GM21737 (cell line): Measurements from ENCODE around the gene ZNF700.
"Not testable (repeated sequence)": the region's sequence is repeated elsewhere in the genome, so short reads cannot be mapped to it uniquely, and the experiment has no call there.

Experiments used
- ATAC-seq: cut with Tn5 transposase; IDR thresholded peaks from one replicate; pipeline ENCODE4 v1.9.1; 2021; ENCODE audit warnings: mild to moderate bottlenecking, moderate library complexity; ENCODE audit not compliant: unreplicated experiment

ZNF700 gene

DNA sequence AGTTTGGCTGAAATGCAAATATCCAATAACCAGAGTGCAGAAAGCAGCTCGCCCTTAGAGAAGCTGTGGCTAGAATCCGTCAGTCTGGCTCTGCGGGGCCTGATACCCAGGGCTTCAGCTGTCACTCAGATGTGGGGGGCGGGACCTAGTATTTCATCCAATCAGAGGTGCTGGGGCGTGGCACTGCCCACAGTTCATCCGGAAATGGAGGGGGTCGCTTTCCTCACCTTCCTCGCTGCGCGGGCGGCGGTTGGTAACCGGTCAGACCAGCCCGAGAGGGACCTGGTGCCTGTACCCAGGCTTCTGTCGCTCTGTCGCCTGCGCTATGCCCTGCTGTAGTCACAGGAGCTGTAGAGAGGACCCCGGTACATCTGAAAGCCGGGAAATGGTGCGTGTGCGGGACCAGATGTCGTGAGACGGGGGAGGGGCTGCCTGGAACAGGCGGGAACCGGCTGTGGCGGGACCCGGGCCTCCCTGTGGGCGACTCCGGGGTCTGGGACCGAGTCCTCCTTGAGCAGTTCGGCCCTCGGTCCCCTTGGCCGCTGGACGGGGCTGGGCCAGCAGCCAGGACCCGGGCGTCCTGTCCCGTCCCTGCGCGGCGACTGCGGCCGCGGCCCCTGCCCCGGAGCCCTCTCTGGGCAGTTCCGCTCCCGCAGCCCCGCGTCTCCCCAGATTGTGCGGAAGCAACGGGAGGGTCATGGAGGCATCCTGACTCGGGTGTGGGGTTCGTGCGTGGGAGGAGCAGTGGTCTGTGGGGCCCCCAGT, at the start of gene ZNF700:
Gene ZNF700 (plus strand): TSS at position 222 of the 765 bp plus-strand sequence. CDS start 104 bp downstream, at position 326.
- ATAC-seq: peak; percentile 80

DNA sequence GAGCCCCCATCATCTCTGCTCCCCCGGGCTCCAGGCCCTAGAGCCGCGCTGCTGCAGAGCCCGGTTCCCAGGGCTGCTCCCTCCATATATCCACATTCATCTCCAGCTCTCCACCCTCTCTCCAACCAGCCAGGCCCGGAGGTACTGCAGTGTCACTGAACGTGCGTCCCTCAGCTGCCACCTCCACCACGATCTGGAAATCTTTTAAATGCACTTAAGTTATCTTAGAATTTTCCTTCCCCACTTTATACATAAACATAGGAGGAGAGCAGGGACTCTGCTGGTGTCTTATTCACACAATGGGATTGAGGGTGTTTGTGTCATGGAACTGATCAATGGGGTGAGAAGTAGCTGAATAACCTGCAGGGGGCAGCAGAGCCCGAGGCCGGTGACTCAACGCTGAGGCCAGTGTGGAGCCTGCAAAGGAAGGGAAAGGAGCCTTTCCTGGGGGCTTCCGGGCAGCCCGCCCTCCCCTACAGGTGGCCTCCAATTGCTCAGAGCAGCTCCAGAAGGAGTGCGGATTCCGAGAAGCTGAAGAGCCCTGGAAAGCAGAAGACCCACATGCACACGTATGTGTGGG, 45.1 kb upstream of the ZNF700 start:
- not testable (repeated sequence) for ATAC-seq

DNA sequence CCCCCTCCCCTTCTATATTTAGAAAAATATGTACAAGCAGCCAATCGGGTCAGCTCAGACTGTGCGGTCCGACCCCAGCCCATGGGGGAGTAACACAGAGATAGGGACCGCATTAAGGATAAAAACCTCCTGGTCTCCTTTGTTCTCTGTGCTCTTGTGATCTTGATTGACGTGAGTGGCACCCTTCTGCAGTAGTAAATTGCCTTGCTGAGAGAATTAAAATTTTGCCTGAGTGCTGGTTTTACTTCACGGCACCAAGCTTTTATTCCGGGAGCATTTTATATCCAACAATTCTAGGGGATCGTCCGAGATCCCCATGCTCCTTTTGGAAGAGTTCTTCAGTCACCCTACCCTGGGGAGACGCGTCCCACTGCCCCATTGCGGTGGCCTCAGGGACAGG, 44.3 kb upstream of the ZNF700 start:
- ATAC-seq: no peak

- no peak for ATAC-seq
Measured at GRCh38 chr19:11881151-11881800, 43.6 kb upstream of the ZNF700 start.

GRCh38 chr19:11882606-11883005, 42.3 kb upstream of the ZNF700 start:
- no peak for ATAC-seq

DNA sequence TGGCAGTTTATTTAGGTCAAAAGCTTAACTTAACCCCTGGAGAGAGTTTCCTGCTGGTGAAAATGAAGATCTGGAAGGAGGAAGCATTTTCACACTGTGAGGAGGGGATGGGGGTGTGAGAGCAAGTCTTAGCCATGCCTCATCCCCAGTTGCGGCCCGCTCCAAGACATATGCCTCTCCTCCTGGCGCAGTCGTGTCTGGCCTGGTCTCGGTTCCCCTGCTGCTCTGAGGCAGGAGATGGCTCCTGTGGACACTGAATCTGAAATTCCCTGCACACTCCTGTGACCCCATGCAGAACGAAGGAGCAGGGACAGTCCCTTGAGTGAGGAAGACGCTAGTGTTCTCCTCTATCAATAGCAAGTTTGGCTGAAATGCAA, 37.7 kb upstream of the ZNF700 start:
- ATAC-seq: no peak

DNA sequence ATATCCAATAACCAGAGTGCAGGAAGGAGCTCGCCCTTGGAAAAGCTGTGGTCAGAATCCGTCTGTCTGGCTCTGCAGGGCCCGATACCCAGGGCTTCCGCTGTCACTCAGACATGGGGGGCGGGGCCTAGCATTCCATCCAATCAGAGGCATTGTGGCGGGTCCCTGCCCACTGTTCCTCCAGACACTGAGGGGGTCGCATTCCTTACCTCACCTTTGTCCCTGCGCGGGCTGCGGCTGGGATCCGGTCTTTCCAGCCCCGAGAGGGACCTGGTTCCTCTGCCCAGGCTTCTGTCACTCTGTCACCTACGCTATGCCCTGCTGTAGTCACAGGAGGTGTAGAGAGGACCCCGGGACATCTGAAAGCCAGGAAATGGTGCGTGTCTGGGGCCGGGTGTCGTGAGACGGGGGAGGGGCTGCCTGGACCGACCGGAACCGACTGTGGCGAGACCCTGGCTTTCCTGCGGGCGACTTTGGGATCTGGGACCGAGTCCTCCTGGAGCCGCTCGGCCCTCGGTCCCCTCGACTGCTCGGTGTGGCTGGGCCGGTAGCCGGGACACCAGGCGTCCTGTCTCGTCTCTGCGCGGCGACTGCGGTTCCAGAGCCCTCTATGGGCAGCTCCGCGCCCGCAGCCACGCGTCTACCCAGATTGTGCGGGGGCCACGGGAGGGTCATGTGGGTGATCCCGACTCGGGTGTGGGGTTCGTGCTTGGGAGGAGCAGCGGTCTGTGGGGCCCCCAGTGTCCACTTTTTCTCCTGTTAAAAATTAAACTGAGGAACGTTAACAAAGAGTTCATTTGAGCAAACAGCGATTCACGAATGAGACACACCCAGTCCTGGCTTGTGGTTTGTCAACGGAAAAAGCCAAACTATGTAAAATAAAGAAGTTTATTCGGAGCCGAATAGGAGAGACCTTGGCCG, 37.0 kb upstream of the ZNF700 start, which contains the start of gene ZNF69:
Gene ZNF69 (plus strand): TSS at position 172 of the 921 bp plus-strand sequence. CDS start 142 bp downstream, at position 314.
- peak; percentile 44 for ATAC-seq

DNA sequence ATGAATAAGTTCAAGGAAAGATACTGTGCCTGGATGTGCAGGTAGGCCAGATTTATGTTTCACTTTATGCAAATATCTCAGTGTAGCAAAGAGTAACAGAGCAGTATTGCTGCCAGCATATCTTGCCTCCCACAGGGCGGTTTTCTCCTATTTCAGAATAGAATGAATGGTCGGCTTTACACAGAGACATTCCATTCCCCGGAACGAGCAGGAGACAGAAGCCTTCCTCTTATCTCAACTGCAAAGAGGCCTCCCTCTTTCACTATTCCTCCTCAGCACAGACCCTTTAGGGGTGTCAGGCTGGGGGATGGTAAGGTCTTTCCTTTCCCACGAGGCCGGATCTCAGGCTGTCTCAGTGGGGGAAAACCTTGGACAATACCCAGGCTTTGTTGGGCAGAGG, 35.0 kb upstream of the ZNF700 start:
- not testable (repeated sequence) for ATAC-seq

DNA sequence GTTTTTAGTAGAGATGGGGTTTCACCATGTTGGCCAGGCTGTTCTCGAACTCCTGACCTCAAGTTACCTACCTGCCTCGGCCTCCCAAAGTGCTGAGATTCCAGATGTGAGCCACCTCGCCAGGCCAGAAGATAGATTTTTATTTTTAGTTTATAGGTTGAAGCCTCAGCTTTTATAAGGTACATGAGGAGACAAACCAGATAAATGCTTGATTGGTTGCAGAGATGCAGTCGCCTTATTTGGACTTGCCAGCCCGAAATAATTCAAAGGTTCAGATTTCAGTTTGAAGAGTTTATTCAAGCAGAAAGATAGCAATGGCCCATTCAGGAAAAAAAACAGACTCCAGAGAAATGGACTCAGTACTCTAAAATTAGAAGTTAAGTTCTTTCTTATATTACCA, 34.3 kb upstream of the ZNF700 start:
- ATAC-seq: no peak

GRCh38 chr19:11894851-11895250, 30.1 kb upstream of the ZNF700 start:
- no peak for ATAC-seq

GRCh38 chr19:11902228-11902627, 22.7 kb upstream of the ZNF700 start:
- no peak for ATAC-seq

DNA sequence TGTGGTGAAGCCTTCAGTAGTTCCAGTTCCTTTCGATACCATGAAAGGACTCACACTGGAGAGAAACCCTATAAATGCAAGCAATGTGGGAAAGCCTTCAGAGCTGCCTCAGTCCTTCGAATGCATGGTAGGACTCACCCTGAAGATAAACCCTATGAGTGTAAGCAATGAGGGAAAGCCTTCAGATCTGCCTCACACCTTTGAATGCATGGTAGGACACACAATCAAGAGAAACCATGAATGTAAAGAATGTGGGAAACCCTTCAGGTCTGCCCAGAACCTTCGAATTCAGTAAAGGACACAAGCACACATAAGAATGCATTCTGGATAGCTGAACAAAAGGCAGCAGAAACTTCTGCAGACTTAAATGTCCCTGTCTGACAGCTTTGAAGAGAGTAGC, 19.0 kb upstream of the ZNF700 start:
- no peak for ATAC-seq

- ATAC-seq: not testable (repeated sequence)
Measured at GRCh38 chr19:11911937-11912336, 13.0 kb upstream of the ZNF700 start.

GRCh38 chr19:11914417-11915051, 10.4 kb upstream of the ZNF700 start:
- ATAC-seq: not testable (repeated sequence)

GRCh38 chr19:11921852-11922495, 2.9 kb upstream of the ZNF700 start:
- no peak for ATAC-seq

- ATAC-seq: peak; percentile 1
Measured at GRCh38 chr19:11925651-11926187, 812 bp downstream of the ZNF700 start.

DNA sequence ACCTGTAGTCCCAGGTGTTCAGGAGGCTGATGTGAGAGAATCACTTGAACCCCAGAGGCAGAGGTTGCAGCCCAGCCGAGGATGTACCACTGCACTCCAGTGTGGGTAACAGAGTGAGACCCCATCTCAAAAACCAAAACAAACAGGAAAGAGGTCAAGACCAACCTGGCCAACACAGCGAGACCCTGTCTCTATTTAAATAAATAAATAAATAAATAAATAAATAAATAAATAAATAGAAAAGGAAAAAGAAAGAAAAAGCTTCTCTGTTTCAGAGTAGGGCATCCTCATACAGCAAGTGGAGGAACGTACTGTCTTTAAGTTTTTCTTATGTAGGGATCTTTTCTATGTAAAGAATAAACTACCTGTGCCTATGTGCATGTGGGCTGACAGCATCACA, 2.3 kb downstream of the ZNF700 start:
- no peak for ATAC-seq

DNA sequence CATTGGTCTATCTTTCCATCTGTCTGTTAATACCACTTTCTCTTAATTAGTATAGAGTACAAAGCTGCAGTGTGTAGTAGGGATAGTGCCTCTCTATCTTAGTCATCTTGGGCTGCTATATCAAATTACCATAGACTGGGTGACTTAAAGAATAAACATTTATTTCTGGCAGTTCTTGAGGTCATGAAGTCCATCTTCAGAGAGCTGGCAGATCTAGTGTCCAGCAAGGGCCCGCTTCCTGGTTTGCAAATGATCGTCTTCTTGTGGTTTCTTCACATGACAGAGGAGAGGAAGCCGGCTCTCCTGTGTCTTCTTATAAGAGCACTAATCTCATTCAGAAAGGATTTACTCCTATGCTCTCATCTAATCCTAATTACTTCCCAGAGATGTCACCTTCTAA, 6.1 kb downstream of the ZNF700 start:
- ATAC-seq: no peak

GRCh38 chr19:11931513-11931912, 6.6 kb downstream of the ZNF700 start:
- no peak for ATAC-seq

DNA sequence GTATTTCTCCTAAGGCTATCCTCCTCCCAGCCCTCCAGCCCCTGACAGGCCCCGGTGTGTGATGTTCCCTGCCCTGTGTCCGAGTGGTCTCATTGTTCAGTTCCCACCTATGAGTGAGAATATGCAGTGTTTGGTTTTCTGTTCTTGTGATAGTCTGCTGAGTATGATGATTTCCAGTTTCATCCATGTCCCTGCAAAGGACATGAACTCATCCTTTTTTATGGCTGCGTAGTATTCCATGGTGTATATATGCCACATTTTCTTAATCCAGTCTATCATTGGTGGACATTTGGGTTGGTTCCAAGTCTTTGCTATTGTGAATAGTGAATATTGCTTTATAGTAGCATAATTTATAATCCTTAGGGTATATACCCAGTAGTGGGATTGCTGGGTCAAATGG, 10.9 kb downstream of the ZNF700 start:
- ATAC-seq: not testable (repeated sequence)
